Thyroid gland (tissue), 4 donors: ENCODE data around the gene LRMDA. TPM values are rescaled to one million over a fixed set of nuclear protein-coding genes. Genes with fewer than 3 reads are reported as not detected.
A peak's percentile ranks its signal among the peaks of the same experiment; 100 is the strongest.

ENCODE experiments used
- DNase-seq, 2 donors: peaks; one replicate each; pipeline ENCODE4 v3.0.0-alpha.2; 2019
- H3K27ac ChIP-seq, 3 donors: fragments of 200-600 bp; sonication (generic); 1 replicate in 2 of 3; 2 replicates in 1 of 3; pipeline ENCODE4 v1.5.1; 2016 to 2019; ENCODE audit warnings: mild to moderate bottlenecking in 1 of 3, moderate library complexity in 1 of 3
- H3K27me3 ChIP-seq: fragments of 200-600 bp; sonication (generic); one replicate; pipeline ENCODE4 v1.5.1; 2019
- H3K36me3 ChIP-seq, 2 donors: fragments of 200-600 bp; sonication (generic); one replicate each; pipeline ENCODE4 v1.5.1; 2016 to 2019
- H3K4me1 ChIP-seq, 2 donors: fragments of 200-600 bp; sonication (generic); one replicate each; pipeline ENCODE4 v1.5.1; 2017 to 2019
- H3K4me3 ChIP-seq, 3 donors: fragments of 200-600 bp; sonication (generic); replicated peaks in 1 of 3; 1 replicate in 2 of 3; 2 replicates in 1 of 3; pipeline ENCODE4 v1.5.1; 2016; ENCODE audit warnings: mild to moderate bottlenecking in 1 of 3
- H3K9me3 ChIP-seq: fragments of 200-600 bp; sonication (generic); one replicate; pipeline ENCODE4 v1.5.1; 2017
- POLR2A ChIP-seq, 2 donors: fragments of 450-650 bp; IDR thresholded peaks; one replicate each; pipeline ENCODE4 v1.6.1; 2017; ENCODE audit warnings: antibody characterized with exemption in 2 of 2, mild to moderate bottlenecking in 2 of 2, moderate library complexity in 1 of 2
- WGBS, 2 donors: methylation state at CpG; one replicate each; pipeline ENCODE4 v1.1.5; 2017; 5-methylcytosine and 5-hydroxymethylcytosine counted together
- intact Hi-C: fragments of 100-400 bp; cut with DNase I; formaldehyde crosslinking; loops from one replicate; pipeline ENCODE4 v1.15.1; 2023
- total RNA-seq, 4 donors: library from RNA; depleted of rRNA; stranded (reverse); fragments of >200 nt; gene quantifications; one replicate each; pipeline ENCODE4 v1.2.3, GENCODE V29; 2016
- TF ChIP-seq, protein P1 (sequence below), 6 experiments: fragments of 200-600 bp in 3 of 6; fragments of 450-650 bp in 3 of 6; sonication (generic) in 3 of 6; IDR thresholded peaks; one replicate each; pipeline ENCODE4 v1.5.1; 2016 to 2019; ENCODE audit warnings: antibody characterized with exemption in 6 of 6, mild to moderate bottlenecking in 2 of 6, inconsistent platforms in 1 of 6, moderate library complexity in 1 of 6

LRMDA gene
- total RNA-seq, 4 donors from 2014 or later: 16.5 to 31.7 (median 23.2) TPM

DNA sequence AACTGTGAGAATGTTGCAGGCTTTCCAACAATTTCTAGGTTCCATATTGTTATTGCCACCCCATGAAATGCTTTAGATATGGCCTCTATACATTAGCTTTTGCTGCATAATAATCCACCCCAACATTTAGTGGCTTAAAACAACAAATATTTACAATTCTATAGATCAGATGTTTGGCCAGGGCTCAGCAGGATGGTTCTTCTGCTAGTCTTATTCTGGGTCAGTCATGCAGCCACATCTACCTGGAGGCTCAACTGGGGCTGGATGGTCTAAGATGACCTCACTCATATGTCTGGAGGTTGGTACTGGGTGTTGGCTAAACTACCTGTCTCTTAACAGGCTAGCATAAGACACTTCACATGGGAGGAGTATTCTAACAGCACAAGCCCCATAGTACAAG lies 607.3 kb downstream of the LRMDA start:
- H3K4me1 ChIP-seq: no peaks in the 10 kb centered on the region
- H3K36me3 ChIP-seq: no peaks in the 10 kb centered on the region
- TF ChIP-seq, protein P1, sequence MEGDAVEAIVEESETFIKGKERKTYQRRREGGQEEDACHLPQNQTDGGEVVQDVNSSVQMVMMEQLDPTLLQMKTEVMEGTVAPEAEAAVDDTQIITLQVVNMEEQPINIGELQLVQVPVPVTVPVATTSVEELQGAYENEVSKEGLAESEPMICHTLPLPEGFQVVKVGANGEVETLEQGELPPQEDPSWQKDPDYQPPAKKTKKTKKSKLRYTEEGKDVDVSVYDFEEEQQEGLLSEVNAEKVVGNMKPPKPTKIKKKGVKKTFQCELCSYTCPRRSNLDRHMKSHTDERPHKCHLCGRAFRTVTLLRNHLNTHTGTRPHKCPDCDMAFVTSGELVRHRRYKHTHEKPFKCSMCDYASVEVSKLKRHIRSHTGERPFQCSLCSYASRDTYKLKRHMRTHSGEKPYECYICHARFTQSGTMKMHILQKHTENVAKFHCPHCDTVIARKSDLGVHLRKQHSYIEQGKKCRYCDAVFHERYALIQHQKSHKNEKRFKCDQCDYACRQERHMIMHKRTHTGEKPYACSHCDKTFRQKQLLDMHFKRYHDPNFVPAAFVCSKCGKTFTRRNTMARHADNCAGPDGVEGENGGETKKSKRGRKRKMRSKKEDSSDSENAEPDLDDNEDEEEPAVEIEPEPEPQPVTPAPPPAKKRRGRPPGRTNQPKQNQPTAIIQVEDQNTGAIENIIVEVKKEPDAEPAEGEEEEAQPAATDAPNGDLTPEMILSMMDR (IDR thresholded peaks at IDR 0.05): no peak
- no peak for TF ChIP-seq POLR2A (IDR thresholded peaks at IDR 0.05)
- intact Hi-C loops: loop anchor here (5.0 to 10.0 kb wide), 2 partner anchors 114 to 641 kb away; no protein-coding TSS in a partner anchor
- DNase-seq: no peak
- H3K27me3 ChIP-seq: no peaks in the 10 kb centered on the region
- H3K4me3 ChIP-seq: no peak overlapping the region
- H3K27ac ChIP-seq: no peak overlapping the region
- H3K9me3 ChIP-seq: no peaks in the 10 kb centered on the region

DNA sequence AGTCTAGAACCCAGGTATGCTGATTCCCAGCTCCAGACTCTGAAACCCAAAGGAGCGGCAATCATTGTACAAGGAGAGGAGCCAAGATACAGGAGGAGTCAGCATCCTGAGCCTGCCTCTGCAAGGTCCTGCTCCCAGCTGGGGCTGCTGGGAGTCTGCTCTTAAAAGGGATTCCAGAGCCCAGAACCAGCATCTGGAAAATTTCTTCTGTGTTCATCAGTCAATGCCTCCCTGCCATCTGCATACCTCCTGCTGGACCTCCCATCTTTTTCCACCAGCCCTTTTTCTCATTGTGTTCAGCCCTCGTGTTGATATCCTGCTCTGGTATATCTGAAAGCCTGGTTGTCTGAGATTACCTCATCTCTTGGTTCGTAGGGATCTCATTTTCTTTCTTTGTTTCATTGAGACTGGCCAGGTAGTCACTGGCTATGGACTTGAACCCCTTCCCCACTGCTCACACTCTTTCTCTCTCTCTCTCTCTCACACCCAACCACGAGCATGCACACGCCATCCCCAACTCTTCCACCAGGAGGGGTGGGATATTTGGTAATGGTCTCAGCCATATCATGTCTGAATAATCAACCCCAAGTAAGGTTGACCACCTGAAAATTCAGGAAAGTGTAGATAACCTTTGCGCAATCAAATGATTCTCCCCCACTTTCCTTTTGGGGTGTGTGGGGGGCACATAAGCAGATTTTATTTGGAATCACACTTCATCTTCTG lies 608.8 kb downstream of the LRMDA start:
- Histone ChIP-seq H3K36me3 (no peaks in the 10 kb centered on the region), H3K27me3 (no peaks in the 10 kb centered on the region), H3K4me3 (no peak overlapping the region), H3K27ac (no peak overlapping the region), H3K4me1 (no peaks in the 10 kb centered on the region), H3K9me3 (no peaks in the 10 kb centered on the region)
- TF ChIP-seq POLR2A (IDR thresholded peaks at IDR 0.05): no peak
- TF ChIP-seq, protein P1 (IDR thresholded peaks at IDR 0.05): peak in 1 of 6 experiments; percentile 6
- no peak for DNase-seq
- 93 to 96% methylated on average over 6 of the region's 6 CpGs for WGBS, 2 donors
- intact Hi-C loops: no loop called here

DNA sequence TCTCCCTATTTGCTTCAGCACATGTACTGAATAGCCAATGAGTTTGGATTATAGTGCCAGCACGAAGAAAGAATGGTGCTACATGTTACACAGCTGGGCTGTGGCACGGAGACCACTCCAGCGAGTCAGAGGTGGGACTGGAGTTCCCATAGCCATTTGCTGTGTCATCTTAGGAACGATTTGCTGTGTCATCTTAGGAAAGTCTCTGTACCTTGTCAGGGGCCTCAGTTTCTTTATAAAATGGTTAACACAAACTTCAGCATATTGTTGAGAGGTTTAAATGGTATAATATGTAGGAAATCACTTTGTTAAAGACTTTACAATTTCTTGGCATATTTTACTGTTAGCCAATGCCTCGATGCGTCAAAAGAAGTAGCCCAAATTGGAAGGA lies 609.4 kb downstream of the LRMDA start:
- TF ChIP-seq POLR2A (IDR thresholded peaks at IDR 0.05): no peak
- TF ChIP-seq, protein P1 (IDR thresholded peaks at IDR 0.05): no peak
- WGBS, 2 donors: 91 to 93% methylated on average over 6 of the region's 6 CpGs
- Histone ChIP-seq H3K9me3 (no peaks in the 10 kb centered on the region), H3K36me3 (no peaks in the 10 kb centered on the region), H3K4me1 (no peaks in the 10 kb centered on the region), H3K27ac (no peak overlapping the region), H3K27me3 (no peaks in the 10 kb centered on the region), H3K4me3 (no peak overlapping the region)
- no peak for DNase-seq
- intact Hi-C loops: no loop called here

DNA sequence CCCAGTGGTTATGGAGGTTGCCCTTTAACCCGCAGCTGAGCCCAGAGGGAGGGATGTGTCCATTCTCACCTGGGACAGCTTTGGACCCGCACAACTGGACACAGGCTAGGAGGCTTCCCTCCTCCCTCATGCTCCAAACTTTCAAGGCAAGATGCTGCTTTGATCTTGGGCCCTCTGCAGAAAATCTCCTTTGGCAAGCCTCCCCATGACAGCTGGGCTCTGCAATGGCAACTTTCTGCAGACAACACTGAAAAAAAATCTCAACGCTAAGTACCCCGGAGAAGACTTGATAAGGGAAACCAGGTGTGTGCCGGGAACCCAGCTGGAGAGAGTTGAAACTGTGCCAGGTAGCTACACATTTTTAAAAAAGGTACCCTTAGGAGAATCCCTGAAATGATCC lies 610.1 kb downstream of the LRMDA start:
- Histone ChIP-seq H3K27me3 (no peaks in the 10 kb centered on the region), H3K4me3 (no peak overlapping the region), H3K9me3 (no peaks in the 10 kb centered on the region), H3K4me1 (no peaks in the 10 kb centered on the region), H3K27ac (no peak overlapping the region), H3K36me3 (no peaks in the 10 kb centered on the region)
- intact Hi-C loops: no loop called here
- 85 to 97% methylated on average over 5 of the region's 5 CpGs for WGBS, 2 donors
- TF ChIP-seq, protein P1 (IDR thresholded peaks at IDR 0.05): no peak
- no peak for TF ChIP-seq POLR2A (IDR thresholded peaks at IDR 0.05)
- no peak for DNase-seq

DNA sequence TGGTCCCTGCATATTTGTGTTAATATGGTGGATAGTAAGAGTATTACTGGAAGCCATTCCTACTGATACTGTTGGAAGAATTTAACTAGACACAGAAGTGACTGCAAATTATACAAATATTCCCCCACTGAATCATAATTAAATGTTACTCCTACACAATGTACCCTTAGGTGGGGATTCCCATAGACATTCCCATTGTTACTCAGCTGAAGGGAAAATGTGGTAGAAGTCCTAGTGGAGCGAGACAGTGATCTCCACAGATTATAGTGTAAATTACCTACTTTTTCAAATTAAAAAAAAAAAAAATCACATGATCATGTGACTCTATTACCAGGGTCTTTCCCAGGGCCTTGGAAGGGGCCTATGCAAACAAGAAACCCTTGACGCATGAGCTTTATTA lies 611.8 kb downstream of the LRMDA start:
- no peak for TF ChIP-seq POLR2A (IDR thresholded peaks at IDR 0.05)
- TF ChIP-seq, protein P1 (IDR thresholded peaks at IDR 0.05): no peak
- no peak overlapping the region for H3K27ac ChIP-seq
- H3K4me1 ChIP-seq: no peaks in the 10 kb centered on the region
- no peaks in the 10 kb centered on the region for H3K36me3 ChIP-seq
- intact Hi-C loops: no loop called here
- DNase-seq: no peak
- no peaks in the 10 kb centered on the region for H3K9me3 ChIP-seq
- 93 to 94% methylated on average over 2 of the region's 2 CpGs for WGBS, 2 donors
- no peaks in the 10 kb centered on the region for H3K27me3 ChIP-seq
- no peak overlapping the region for H3K4me3 ChIP-seq
